ENCODE data around the gene FAM170B. TPM values are rescaled to one million over a fixed set of nuclear protein-coding genes. Genes with fewer than 3 reads are reported as not detected.

Gene FAM170B
- total RNA-seq, 1 donor from 2014 or later: not detected

DNA sequence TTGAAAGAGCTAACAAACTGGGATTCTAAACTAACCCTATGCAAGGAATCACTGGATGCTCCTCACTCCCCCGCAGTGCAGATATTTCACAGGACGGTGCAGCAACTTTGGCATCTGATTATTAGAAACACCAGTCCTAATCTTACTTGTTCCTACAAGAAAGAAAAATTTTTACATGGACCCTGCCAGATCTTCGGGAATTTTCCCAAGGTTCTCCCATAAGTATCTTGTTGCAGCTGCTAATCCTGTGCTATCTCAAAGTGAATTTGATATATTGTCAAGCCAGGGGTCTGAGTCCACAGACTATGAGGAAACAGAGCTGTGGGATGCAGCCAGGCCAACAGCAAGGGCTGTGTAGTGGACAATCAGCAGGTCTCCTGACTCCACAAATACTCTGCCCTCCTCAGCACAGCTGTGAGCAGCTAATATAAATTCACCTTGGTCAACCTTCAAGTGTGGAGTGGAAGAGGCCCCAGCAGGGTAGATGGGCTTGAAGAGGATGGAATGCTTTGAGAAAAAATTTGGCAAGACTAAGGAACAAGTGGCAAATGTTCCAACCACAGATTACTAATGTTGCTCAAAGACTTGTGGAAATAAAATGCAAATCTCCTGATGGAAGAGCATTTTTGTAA, 44.1 kb downstream of the FAM170B start:
- H4K20me1 ChIP-seq (ENCODE audit: low read depth): no peaks in the 10 kb centered on the region
- H3K4me1 ChIP-seq: no peaks in the 10 kb centered on the region
- H3K36me3 Mint-ChIP-seq: peaks cover 6% of the 10 kb centered on the region
- no peaks in the 10 kb centered on the region for H3K9me3 ChIP-seq (ENCODE audit: low read depth)
- H3K4me2 ChIP-seq: no peak overlapping the region
- H3K79me2 ChIP-seq (ENCODE audit: low read depth): no peaks in the 10 kb centered on the region
- no peak overlapping the region for H2AFZ ChIP-seq (replicated peaks)
- H3K27ac Mint-ChIP-seq: no peak overlapping the region
- TF ChIP-seq EZH2 (IDR thresholded peaks at IDR 0.05): no peak
- no peak for TF ChIP-seq EZH2phosphoT487 (IDR thresholded peaks at IDR 0.05)
- TF ChIP-seq, protein P1, sequence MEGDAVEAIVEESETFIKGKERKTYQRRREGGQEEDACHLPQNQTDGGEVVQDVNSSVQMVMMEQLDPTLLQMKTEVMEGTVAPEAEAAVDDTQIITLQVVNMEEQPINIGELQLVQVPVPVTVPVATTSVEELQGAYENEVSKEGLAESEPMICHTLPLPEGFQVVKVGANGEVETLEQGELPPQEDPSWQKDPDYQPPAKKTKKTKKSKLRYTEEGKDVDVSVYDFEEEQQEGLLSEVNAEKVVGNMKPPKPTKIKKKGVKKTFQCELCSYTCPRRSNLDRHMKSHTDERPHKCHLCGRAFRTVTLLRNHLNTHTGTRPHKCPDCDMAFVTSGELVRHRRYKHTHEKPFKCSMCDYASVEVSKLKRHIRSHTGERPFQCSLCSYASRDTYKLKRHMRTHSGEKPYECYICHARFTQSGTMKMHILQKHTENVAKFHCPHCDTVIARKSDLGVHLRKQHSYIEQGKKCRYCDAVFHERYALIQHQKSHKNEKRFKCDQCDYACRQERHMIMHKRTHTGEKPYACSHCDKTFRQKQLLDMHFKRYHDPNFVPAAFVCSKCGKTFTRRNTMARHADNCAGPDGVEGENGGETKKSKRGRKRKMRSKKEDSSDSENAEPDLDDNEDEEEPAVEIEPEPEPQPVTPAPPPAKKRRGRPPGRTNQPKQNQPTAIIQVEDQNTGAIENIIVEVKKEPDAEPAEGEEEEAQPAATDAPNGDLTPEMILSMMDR (IDR thresholded peaks at IDR 0.05): no peak
- no peaks in the 10 kb centered on the region for H3K27me3 ChIP-seq
- no peak overlapping the region for H3K27ac ChIP-seq
- no peak overlapping the region for H3K4me3 ChIP-seq
- no peak overlapping the region for H3K4me3 Mint-ChIP-seq
- H3K4me1 Mint-ChIP-seq: peaks cover 15% of the 10 kb centered on the region
- no peak overlapping the region for H3K9ac ChIP-seq
- no peaks in the 10 kb centered on the region for H3K36me3 ChIP-seq
- DNase-seq (ENCODE audit: low spot score): no peak
- no peaks in the 10 kb centered on the region for H3F3A ChIP-seq (ENCODE audit: low read depth)
- H3K9me3 Mint-ChIP-seq: peaks cover 24% of the 10 kb centered on the region
- H3K27me3 Mint-ChIP-seq (ENCODE audit: insufficient read depth, low read depth): peaks cover 2% of the 10 kb centered on the region

DNA sequence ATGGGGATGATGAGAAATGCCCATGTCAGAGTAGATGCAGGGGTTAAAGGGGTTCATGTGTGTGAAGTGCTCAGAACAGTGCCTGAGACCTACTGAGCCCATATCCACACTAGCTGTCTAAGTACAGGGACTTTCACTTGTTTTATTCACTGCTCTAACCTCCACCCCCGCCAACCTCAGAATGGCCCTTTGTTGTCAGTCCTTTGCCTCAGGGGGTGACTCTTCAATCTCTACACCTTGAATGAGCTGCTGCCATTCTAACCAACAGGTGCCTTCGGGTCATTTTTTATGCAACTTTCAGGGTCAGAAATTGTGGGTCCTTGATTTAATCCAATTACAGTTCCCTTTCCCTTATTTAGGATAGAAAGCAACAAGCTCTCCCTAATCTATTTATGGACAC, 44.7 kb downstream of the FAM170B start:
- no peak overlapping the region for H3K4me3 ChIP-seq
- Mint-ChIP-seq H3K27ac (no peak overlapping the region), H3K27me3 (ENCODE audit: insufficient read depth, low read depth) (peaks cover 2% of the 10 kb centered on the region), H3K36me3 (peaks cover 6% of the 10 kb centered on the region), H3K4me3 (no peak overlapping the region), H3K9me3 (peaks cover 26% of the 10 kb centered on the region), H3K4me1 (peaks cover 14% of the 10 kb centered on the region)
- H3K4me2 ChIP-seq: no peak overlapping the region
- H3K27me3 ChIP-seq: no peaks in the 10 kb centered on the region
- no peak overlapping the region for H3K9ac ChIP-seq
- H2AFZ ChIP-seq (replicated peaks): no peak overlapping the region
- TF ChIP-seq, protein P1 (IDR thresholded peaks at IDR 0.05): no peak
- no peak overlapping the region for H3K27ac ChIP-seq
- H3K9me3 ChIP-seq (ENCODE audit: low read depth): no peaks in the 10 kb centered on the region
- H3K36me3 ChIP-seq: no peaks in the 10 kb centered on the region
- H3K4me1 ChIP-seq: peaks cover under 1% of the 10 kb centered on the region
- no peak for DNase-seq (ENCODE audit: low spot score)
- no peaks in the 10 kb centered on the region for H3K79me2 ChIP-seq (ENCODE audit: low read depth)
- H4K20me1 ChIP-seq (ENCODE audit: low read depth): no peaks in the 10 kb centered on the region
- H3F3A ChIP-seq (ENCODE audit: low read depth): no peaks in the 10 kb centered on the region

DNA sequence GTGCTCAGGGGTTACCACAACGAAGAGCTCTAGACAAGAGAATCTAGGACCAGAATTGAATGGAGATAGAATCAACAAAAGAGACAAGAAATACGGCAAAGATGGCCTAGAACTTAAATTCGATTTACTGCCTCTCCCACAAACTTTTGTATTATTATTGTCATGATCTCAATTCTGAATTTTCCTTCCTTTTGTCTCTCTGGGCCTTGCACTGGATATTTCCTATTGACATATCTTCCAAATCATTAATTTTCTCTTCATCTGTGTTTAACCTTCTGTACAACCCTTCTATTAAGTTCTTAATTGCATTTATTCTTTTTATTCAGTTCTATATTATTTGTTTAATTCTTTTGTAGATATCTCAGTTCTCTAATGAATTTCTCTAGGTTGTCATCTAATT, 46.9 kb downstream of the FAM170B start:
- no peak overlapping the region for H3K27ac Mint-ChIP-seq
- H3K79me2 ChIP-seq (ENCODE audit: low read depth): no peaks in the 10 kb centered on the region

More for the DNA sequence above, 46.9 kb downstream of the FAM170B start:
- no peak overlapping the region for H3K4me3 ChIP-seq
- peaks cover 26% of the 10 kb centered on the region for H3K9me3 Mint-ChIP-seq
- H4K20me1 ChIP-seq (ENCODE audit: low read depth): no peaks in the 10 kb centered on the region
- H3K4me1 Mint-ChIP-seq: peaks cover 34% of the 10 kb centered on the region
- H3F3A ChIP-seq (ENCODE audit: low read depth): peaks cover 18% of the 10 kb centered on the region
- H2AFZ ChIP-seq (replicated peaks): no peak overlapping the region
- no peaks in the 10 kb centered on the region for H3K27me3 ChIP-seq
- H3K4me3 Mint-ChIP-seq: no peak overlapping the region
- peaks cover 6% of the 10 kb centered on the region for H3K36me3 Mint-ChIP-seq
- H3K27ac ChIP-seq: no peak overlapping the region
- peaks cover 5% of the 10 kb centered on the region for H3K27me3 Mint-ChIP-seq (ENCODE audit: insufficient read depth, low read depth)
- H3K4me1 ChIP-seq: peaks cover 23% of the 10 kb centered on the region
- no peak for TF ChIP-seq EZH2phosphoT487 (IDR thresholded peaks at IDR 0.05)
- TF ChIP-seq, protein P1 (IDR thresholded peaks at IDR 0.05): no peak
- no peak for TF ChIP-seq EZH2 (IDR thresholded peaks at IDR 0.05)
- H3K4me2 ChIP-seq: no peak overlapping the region
- no peaks in the 10 kb centered on the region for H3K36me3 ChIP-seq
- no peak overlapping the region for H3K9ac ChIP-seq
- H3K9me3 ChIP-seq (ENCODE audit: low read depth): no peaks in the 10 kb centered on the region
- no peak for DNase-seq (ENCODE audit: low spot score)

Data from neural progenitor cell (in vitro differentiated cells).